Articular chondrocyte of knee joint (primary cell): ENCODE data around the gene BHLHE40. TPM values are rescaled to one million over a fixed set of nuclear protein-coding genes. Genes with fewer than 3 reads are reported as not detected.

Source experiments
- total RNA-seq: library from RNA; depleted of rRNA; stranded (reverse); fragments of >200 nt; gene quantifications from 2 replicates; pipeline ENCODE4 v1.2.3, GENCODE V29; 2012

The BHLHE40 gene
- 76.0 and 76.5 TPM in 2 replicates for total RNA-seq

GRCh38 chr3:4979428-4980228 lies at the start of gene BHLHE40:
BHLHE40 (plus strand) TSS chr3:4979437; CDS start chr3:4979719, 282 bp downstream.

Other genes with a start within 250 kb of the BHLHE40 start
- 103 and 104 TPM in 2 replicates for gene ARL8B, start 142.9 kb downstream of the BHLHE40 start, total RNA-seq
- gene EDEM1, start 208.3 kb downstream of the BHLHE40 start, total RNA-seq = 35.5 and 39.2 TPM in 2 replicates